ENCODE measurements around the gene ORC5. TPM values are rescaled to one million over a fixed set of nuclear protein-coding genes. Genes with fewer than 3 reads are reported as not detected.

The ORC5 gene
- total and polyA plus RNA-seq, 10 of the 15 experiments (the other 5 are each of a cell fraction or from before 2014, with no cell fraction given): 14.8 to 58.6 (median 30.3) TPM

DNA sequence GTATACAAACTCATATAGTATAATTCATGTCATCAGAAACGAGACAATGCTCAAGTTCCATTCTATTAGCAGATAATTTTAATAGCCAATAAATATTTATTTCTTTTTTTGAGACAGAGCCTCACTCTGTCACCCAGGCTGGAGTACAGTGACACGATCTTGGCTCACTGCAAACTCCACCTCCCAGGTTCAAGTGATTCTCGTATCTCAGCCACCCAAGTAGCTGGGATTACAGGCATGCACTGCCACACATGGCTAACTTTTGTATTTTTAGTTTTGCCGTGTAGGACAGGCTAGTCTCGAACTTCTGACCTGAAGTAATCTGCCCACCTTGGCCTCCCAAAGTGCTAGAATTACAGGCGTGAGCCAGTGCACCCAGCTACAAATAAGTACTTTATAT, 45.7 kb downstream of the ORC5 start (continued):
- TF ChIP-seq TCF12 (IDR thresholded peaks at IDR 0.05; ENCODE audit: low read depth, low read length) (no peak), MXI1 (IDR thresholded peaks at IDR 0.05; ENCODE audit: low read depth, low read length) (no peak)

- CTCF ChIA-PET: interaction anchor here (1.4 to 1.8 kb wide), 3 partner anchors 18 to 588 kb away, joined by 3 to 8 read pairs (median 4); no protein-coding TSS in a partner anchor
- peaks cover 0 to 7% of the 10 kb centered on the region in 2 experiments; a peak in 3 of 4 replicates for H3K36me3 ChIP-seq (ENCODE audit: control insufficient read depth in 2 of 2, insufficient read depth in 2 of 2, low read length in 1 of 2)
- no peak overlapping the region for H3K4me3 ChIP-seq
- no peak overlapping the region for H3K27ac ChIP-seq (ENCODE audit: control insufficient read depth, insufficient read depth)
- no peaks in the 10 kb centered on the region for H3K79me2 ChIP-seq (ENCODE audit: control insufficient read depth, insufficient read depth, low read length)
- intact Hi-C loops (cut with micrococcal nuclease; ENCODE audit: unreplicated experiment) (no loop called here), in situ Hi-C loops (cut with MboI) (loop anchor here (10.0 to 25.0 kb wide), 2 partner anchors 586 to 874 kb away; partner anchors contain the start of gene PMPCB)
- FAIRE-seq (no peak), ATAC-seq (no peak), DNase-seq (ENCODE audit: low read depth, low spot score) (no peak)
- no peaks in the 10 kb centered on the region for H3K4me1 ChIP-seq (ENCODE audit: control insufficient read depth, insufficient read depth, low read length)
- no peak overlapping the region for H3K4me2 ChIP-seq (ENCODE audit: control insufficient read depth, insufficient read depth)
- BruUV-seq (replicated peaks): no TSS peak
- no peak overlapping the region for H3K9ac ChIP-seq (ENCODE audit: control insufficient read depth, insufficient read depth, low read length)
- RAD21 ChIA-PET (ENCODE audit: unreplicated experiment): no interaction called here
- TF ChIP-seq CEBPB (IDR thresholded peaks at IDR 0.05; ENCODE audit: borderline replicate concordance in 1 of 2, low read depth in 2 of 2, low read length in 2 of 2): no peak
- TF ChIP-seq, protein P1, sequence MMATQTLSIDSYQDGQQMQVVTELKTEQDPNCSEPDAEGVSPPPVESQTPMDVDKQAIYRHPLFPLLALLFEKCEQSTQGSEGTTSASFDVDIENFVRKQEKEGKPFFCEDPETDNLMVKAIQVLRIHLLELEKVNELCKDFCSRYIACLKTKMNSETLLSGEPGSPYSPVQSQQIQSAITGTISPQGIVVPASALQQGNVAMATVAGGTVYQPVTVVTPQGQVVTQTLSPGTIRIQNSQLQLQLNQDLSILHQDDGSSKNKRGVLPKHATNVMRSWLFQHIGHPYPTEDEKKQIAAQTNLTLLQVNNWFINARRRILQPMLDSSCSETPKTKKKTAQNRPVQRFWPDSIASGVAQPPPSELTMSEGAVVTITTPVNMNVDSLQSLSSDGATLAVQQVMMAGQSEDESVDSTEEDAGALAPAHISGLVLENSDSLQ (IDR thresholded peaks at IDR 0.05): no peak
- TF ChIP-seq FOS (IDR thresholded peaks at IDR 0.05; ENCODE audit: borderline replicate concordance, extremely low read depth, insufficient read length): no peak
- TF ChIP-seq BCL11A (IDR thresholded peaks at IDR 0.05; ENCODE audit: low read depth, low read length): no peak
- no peak for TF ChIP-seq KDM1A (IDR thresholded peaks at IDR 0.05; ENCODE audit: borderline replicate concordance)
- TF ChIP-seq HDAC2 (IDR thresholded peaks at IDR 0.05): no peak
- TF ChIP-seq TBL1XR1 (IDR thresholded peaks at IDR 0.05; ENCODE audit: low read depth, low read length): no peak
- TF ChIP-seq KLF5 (IDR thresholded peaks at IDR 0.05; ENCODE audit: partially characterized antibody): no peak
- no peak for TF ChIP-seq DPF2 (IDR thresholded peaks at IDR 0.05)
- TF ChIP-seq, protein P2, sequence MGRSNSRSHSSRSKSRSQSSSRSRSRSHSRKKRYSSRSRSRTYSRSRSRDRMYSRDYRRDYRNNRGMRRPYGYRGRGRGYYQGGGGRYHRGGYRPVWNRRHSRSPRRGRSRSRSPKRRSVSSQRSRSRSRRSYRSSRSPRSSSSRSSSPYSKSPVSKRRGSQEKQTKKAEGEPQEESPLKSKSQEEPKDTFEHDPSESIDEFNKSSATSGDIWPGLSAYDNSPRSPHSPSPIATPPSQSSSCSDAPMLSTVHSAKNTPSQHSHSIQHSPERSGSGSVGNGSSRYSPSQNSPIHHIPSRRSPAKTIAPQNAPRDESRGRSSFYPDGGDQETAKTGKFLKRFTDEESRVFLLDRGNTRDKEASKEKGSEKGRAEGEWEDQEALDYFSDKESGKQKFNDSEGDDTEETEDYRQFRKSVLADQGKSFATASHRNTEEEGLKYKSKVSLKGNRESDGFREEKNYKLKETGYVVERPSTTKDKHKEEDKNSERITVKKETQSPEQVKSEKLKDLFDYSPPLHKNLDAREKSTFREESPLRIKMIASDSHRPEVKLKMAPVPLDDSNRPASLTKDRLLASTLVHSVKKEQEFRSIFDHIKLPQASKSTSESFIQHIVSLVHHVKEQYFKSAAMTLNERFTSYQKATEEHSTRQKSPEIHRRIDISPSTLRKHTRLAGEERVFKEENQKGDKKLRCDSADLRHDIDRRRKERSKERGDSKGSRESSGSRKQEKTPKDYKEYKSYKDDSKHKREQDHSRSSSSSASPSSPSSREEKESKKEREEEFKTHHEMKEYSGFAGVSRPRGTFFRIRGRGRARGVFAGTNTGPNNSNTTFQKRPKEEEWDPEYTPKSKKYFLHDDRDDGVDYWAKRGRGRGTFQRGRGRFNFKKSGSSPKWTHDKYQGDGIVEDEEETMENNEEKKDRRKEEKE (IDR thresholded peaks at IDR 0.05): no peak
- TF ChIP-seq, protein P3, sequence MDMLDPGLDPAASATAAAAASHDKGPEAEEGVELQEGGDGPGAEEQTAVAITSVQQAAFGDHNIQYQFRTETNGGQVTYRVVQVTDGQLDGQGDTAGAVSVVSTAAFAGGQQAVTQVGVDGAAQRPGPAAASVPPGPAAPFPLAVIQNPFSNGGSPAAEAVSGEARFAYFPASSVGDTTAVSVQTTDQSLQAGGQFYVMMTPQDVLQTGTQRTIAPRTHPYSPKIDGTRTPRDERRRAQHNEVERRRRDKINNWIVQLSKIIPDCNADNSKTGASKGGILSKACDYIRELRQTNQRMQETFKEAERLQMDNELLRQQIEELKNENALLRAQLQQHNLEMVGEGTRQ (IDR thresholded peaks at IDR 0.05; ENCODE audit: borderline replicate concordance, low read depth, low read length): no peak
- WGBS (ENCODE audit: insufficient coverage, insufficient replicate concordance, low lambda C conversion rate, missing lambda C conversion rate): 97% methylated on average over 3 of the region's 3 CpGs
- H3K27me3 ChIP-seq (replicated peaks in 1 of 2; ENCODE audit: control insufficient read depth in 2 of 2, insufficient read depth in 2 of 2, low read length in 1 of 2): no peaks in the 10 kb centered on the region
- SMC1A ChIA-PET (ENCODE audit: uncharacterized antibody, unreplicated experiment): no interaction called here
- no peak overlapping the region for H2AFZ ChIP-seq (ENCODE audit: control insufficient read depth, low read depth, low read length)
- POLR2A ChIA-PET: no interaction called here
- no peaks in the 10 kb centered on the region for H4K20me1 ChIP-seq (ENCODE audit: control insufficient read depth, insufficient read depth)
- no peaks in the 10 kb centered on the region for H3K9me3 ChIP-seq (replicated peaks; ENCODE audit: control insufficient read depth, insufficient read depth, low read length)
Observed at GRCh38 chr7:104161244-104161643, 46.6 kb downstream of the ORC5 start.
